SK-N-SH (cell line): ENCODE data around the gene TEK. TPM values are rescaled to one million over a fixed set of nuclear protein-coding genes. Genes with fewer than 3 reads are reported as not detected.

Experiments
- CTCF ChIA-PET: fragments of 300-600, 350-600 bp; formaldehyde crosslinking; extraction: SDS; loops from one replicate; lab custom pipeline; 2021; lab: Yijun Ruan, JAX
- POLR2A ChIA-PET: fragments of 350-600 bp; sonication (Branson Sonifier 250); formaldehyde crosslinking; extraction: SDS; loops from one replicate; lab custom pipeline; 2020; ENCODE audit warnings: antibody characterized with exemption, inconsistent platforms; lab: Yijun Ruan, JAX
- DNase-seq: peaks from one replicate; pipeline ENCODE4 v3.0.0; 2012
- H2AFZ ChIP-seq: fragments of 200-600 bp; sonication (generic); 2 replicates; pipeline ENCODE4 v1.8.1; 2016; ENCODE audit warnings: antibody characterized with exemption, mild to moderate bottlenecking, low read depth
- H3F3A ChIP-seq: fragments of 200-600 bp; sonication (generic); replicated peaks from 2 replicates; pipeline ENCODE3; 2016; ENCODE audit warnings: antibody characterized with exemption, mild to moderate bottlenecking; ENCODE audit not compliant: insufficient read depth
- H3K27ac ChIP-seq, 2 experiments: fragments of 200-500 bp in 1 of 2; fragments of 200-600 bp in 1 of 2; sonication (Bioruptor generic) in 1 of 2; sonication (generic), shearing (Covaris generic) in 1 of 2; 2 replicates each; pipeline versions ENCODE4 v1.5.1 to v1.6.1; 2014 to 2016; ENCODE audit warnings: low read depth in 2 of 2, inconsistent platforms in 1 of 2, low read length in 1 of 2, mild to moderate bottlenecking in 1 of 2, mixed read lengths in 1 of 2
- H3K27me3 ChIP-seq: fragments of 200-600 bp; sonication (generic), shearing (Covaris generic); 2 replicates; pipeline ENCODE4 v1.6.1; 2016; ENCODE audit warnings: mixed run types; ENCODE audit not compliant: insufficient read depth
- H3K36me3 ChIP-seq, 2 experiments: fragments of 200-500 bp in 1 of 2; fragments of 200-600 bp in 1 of 2; sonication (Bioruptor generic) in 1 of 2; sonication (generic) in 1 of 2; replicated peaks in 1 of 2; 2 replicates each; pipeline versions ENCODE3 to v1.5.1; 2014 to 2016; ENCODE audit warnings: low read length in 1 of 2, mild to moderate bottlenecking in 1 of 2; ENCODE audit not compliant: insufficient read depth in 2 of 2, control insufficient read depth in 1 of 2
- H3K4me1 ChIP-seq, 2 experiments: fragments of 200-500 bp in 1 of 2; fragments of 200-600 bp in 1 of 2; sonication (Bioruptor generic) in 1 of 2; sonication (generic), shearing (Covaris generic) in 1 of 2; 2 replicates each; pipeline versions ENCODE4 v1.5.1 to v1.6.1; 2014 to 2016; ENCODE audit warnings: low read depth in 1 of 2, low read length in 1 of 2, mixed run types in 1 of 2; ENCODE audit not compliant: insufficient read depth in 2 of 2, control insufficient read depth in 1 of 2
- H3K4me2 ChIP-seq: fragments of 200-600 bp; sonication (generic), shearing (Covaris generic); 2 replicates; pipeline ENCODE4 v1.6.1; 2017; ENCODE audit warnings: mixed run types
- H3K4me3 ChIP-seq, 2 experiments: fragments of 200-500 bp in 1 of 2; fragments of 200-600 bp in 1 of 2; sonication (Bioruptor generic) in 1 of 2; sonication (generic), shearing (Covaris generic) in 1 of 2; 2 replicates each; pipeline versions ENCODE4 v1.5.1 to v1.8.1; 2014 to 2016; ENCODE audit warnings: low read depth in 2 of 2, inconsistent platforms in 1 of 2, low read length in 1 of 2, mild to moderate bottlenecking in 1 of 2, mixed read lengths in 1 of 2, moderate library complexity in 1 of 2
- H3K79me2 ChIP-seq: fragments of 200-600 bp; sonication (generic); 2 replicates; pipeline ENCODE4 v1.8.1; 2017; ENCODE audit warnings: mild to moderate bottlenecking; ENCODE audit not compliant: insufficient read depth
- H3K9ac ChIP-seq: fragments of 200-600 bp; sonication (generic); 2 replicates; pipeline ENCODE4 v1.6.1; 2017; ENCODE audit warnings: mixed run types
- H3K9me2 ChIP-seq: fragments of 200-600 bp; sonication (generic); 2 replicates; pipeline ENCODE4 v1.6.1; 2017; ENCODE audit warnings: mixed run types
- H3K9me3 ChIP-seq: fragments of 200-600 bp; sonication (generic); 2 replicates; pipeline ENCODE4 v1.6.1; 2017; ENCODE audit warnings: mixed run types, mild to moderate bottlenecking, moderate library complexity
- H4K20me1 ChIP-seq: fragments of 200-600 bp; sonication (generic); 2 replicates; pipeline ENCODE4 v1.6.1; 2017; ENCODE audit warnings: mild to moderate bottlenecking, mixed run types; ENCODE audit not compliant: insufficient read depth
- ELF1 ChIP-seq: IDR thresholded peaks from 2 replicates; pipeline ENCODE4 v1.4.0; 2012
- FOXJ3 ChIP-seq: sonication (generic); formaldehyde crosslinking; IDR thresholded peaks from 2 replicates; pipeline ENCODE4 v1.5.1; 2020; ENCODE audit warnings: mild to moderate bottlenecking, missing genetic modification reagents
- JUND ChIP-seq: IDR thresholded peaks from 2 replicates; pipeline ENCODE4 v1.4.0; 2012
- MXI1 ChIP-seq: IDR thresholded peaks from 2 replicates; pipeline ENCODE4 v1.6.1; 2012; ENCODE audit warnings: mild to moderate bottlenecking, low read depth, low read length, improper control_type of control experiment
- NFIC ChIP-seq: IDR thresholded peaks from 2 replicates; pipeline ENCODE4 v1.4.0; 2012; ENCODE audit warnings: borderline replicate concordance
- NRF1 ChIP-seq: IDR thresholded peaks from 2 replicates; pipeline ENCODE4 v1.6.1; 2012; ENCODE audit warnings: low read depth, mild to moderate bottlenecking, low read length
- POLR2AphosphoS5 ChIP-seq: IDR thresholded peaks from 2 replicates; pipeline ENCODE4 v1.6.1; 2012; ENCODE audit warnings: low read depth, low read length
- TAF1 ChIP-seq: IDR thresholded peaks from 2 replicates; pipeline ENCODE4 v1.6.1; 2012; ENCODE audit warnings: low read depth, mild to moderate bottlenecking, low read length, moderate library complexity, borderline replicate concordance
- TCF12 ChIP-seq: IDR thresholded peaks from 2 replicates; pipeline ENCODE4 v1.4.0; 2012
- TEAD4 ChIP-seq: IDR thresholded peaks from 2 replicates; pipeline ENCODE4 v1.4.0; 2012; ENCODE audit warnings: mild to moderate bottlenecking, borderline replicate concordance; ENCODE audit not compliant: insufficient read depth
- YY1 ChIP-seq: IDR thresholded peaks from 2 replicates; pipeline ENCODE4 v1.4.0; 2012; ENCODE audit warnings: low read depth, mild to moderate bottlenecking
- WGBS: methylation state at CpG from one replicate; pipeline ENCODE4 v1.1.6; 2017; ENCODE audit warnings: low lambda C conversion rate; 5-methylcytosine and 5-hydroxymethylcytosine counted together
- polyA plus RNA-seq, 3 experiments: library from polyadenylated mRNA; depleted of rRNA; stranded (reverse); fragments of >200 nt; gene quantifications; 2 replicates each; pipeline ENCODE4 v1.2.3, GENCODE V29; 2012
- TF ChIP-seq, protein P1 (sequence below): IDR thresholded peaks from 2 replicates; pipeline ENCODE4 v1.4.0; 2012; ENCODE audit warnings: low read depth, borderline replicate concordance
- TF ChIP-seq, protein P2 (sequence below): fragments of 200-600 bp; sonication (generic); IDR thresholded peaks from 2 replicates; pipeline ENCODE4 v1.6.1; 2017; ENCODE audit warnings: antibody characterized with exemption, mild to moderate bottlenecking, moderate library complexity
- TF ChIP-seq, protein P3 (sequence below): IDR thresholded peaks from 2 replicates; pipeline ENCODE4 v1.4.0; 2012; ENCODE audit warnings: low read depth

The TEK gene
- polyA plus RNA-seq, 1 of the 3 experiments (the other 2 are of a cell fraction) = 0.03 TPM

DNA sequence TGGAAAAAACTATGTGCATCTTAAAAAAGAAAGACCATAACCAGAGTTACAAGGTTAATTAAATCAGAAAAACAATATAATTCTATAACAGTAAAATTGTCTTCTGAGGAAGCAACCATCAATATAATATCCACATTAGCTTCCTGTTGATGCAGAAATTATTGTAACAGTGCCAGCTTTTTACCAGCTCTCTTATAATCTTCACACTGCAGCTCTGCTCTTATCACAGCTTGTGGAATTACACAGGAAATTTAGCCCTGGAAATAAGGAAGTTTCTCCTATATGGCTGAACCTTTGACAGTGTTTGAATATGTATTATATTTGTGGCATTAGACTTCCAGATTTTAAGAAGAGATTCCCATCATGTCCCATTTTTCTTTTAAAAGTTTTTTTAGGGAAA, 49.1 kb upstream of the TEK start:
- ChIA-PET POLR2A (no interaction called here), CTCF (interaction anchor here (0.6 kb wide), 1 partner anchor 755 kb away, joined by 3 read pairs; no protein-coding TSS in a partner anchor)
- Histone ChIP-seq H4K20me1 (no peaks in the 10 kb centered on the region), H3K36me3 (peaks cover 17% of the 10 kb centered on the region in 2 experiments), H2AFZ (no peak overlapping the region), H3K4me3 (no peak overlapping the region), H3K4me1 (peaks cover 0 to 7% of the 10 kb centered on the region in 2 experiments; a peak in 2 of 4 replicates), H3K9ac (no peak overlapping the region), H3K9me2 (no peaks in the 10 kb centered on the region), H3F3A (peaks cover 6% of the 10 kb centered on the region), H3K9me3 (no peaks in the 10 kb centered on the region), H3K27me3 (no peaks in the 10 kb centered on the region), H3K27ac (no peak overlapping the region; a peak in 1 of 4 replicates), H3K79me2 (no peaks in the 10 kb centered on the region), H3K4me2 (no peak overlapping the region)
- no peak for DNase-seq
- TF ChIP-seq MXI1 (no peak), TEAD4 (no peak), TCF12 (no peak), NFIC (no peak), YY1 (no peak), JUND (no peak), FOXJ3 (CRISPR knock-in tag) (no peak)
- TF ChIP-seq, protein P1, sequence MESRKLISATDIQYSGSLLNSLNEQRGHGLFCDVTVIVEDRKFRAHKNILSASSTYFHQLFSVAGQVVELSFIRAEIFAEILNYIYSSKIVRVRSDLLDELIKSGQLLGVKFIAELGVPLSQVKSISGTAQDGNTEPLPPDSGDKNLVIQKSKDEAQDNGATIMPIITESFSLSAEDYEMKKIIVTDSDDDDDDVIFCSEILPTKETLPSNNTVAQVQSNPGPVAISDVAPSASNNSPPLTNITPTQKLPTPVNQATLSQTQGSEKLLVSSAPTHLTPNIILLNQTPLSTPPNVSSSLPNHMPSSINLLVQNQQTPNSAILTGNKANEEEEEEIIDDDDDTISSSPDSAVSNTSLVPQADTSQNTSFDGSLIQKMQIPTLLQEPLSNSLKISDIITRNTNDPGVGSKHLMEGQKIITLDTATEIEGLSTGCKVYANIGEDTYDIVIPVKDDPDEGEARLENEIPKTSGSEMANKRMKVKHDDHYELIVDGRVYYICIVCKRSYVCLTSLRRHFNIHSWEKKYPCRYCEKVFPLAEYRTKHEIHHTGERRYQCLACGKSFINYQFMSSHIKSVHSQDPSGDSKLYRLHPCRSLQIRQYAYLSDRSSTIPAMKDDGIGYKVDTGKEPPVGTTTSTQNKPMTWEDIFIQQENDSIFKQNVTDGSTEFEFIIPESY = no peak

DNA sequence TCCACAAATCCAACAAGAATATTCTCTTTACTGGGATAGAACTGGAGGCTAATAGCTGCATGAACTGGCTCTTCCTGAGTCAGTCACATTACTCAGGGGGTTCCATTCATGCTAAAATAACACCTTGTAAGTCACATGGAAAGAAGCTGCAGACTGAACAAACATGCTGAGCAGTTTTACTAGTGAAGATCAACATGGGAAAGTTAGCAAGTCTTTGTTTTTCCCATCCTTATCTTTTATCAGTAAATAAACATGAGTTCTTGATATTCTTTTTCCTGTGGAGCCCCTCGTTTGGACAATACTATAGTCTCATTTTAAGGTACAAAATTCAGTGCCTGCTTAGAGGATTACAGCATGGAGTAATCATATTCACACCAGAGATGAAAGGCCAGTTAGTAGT, 43.7 kb upstream of the TEK start:
- ChIA-PET POLR2A (no interaction called here), CTCF (no interaction called here)
- H3K4me2 ChIP-seq = no peak overlapping the region
- no peaks in the 10 kb centered on the region for H3K27me3 ChIP-seq
- whole genome bisulfite sequencing = 85% methylated on average over 1 of the region's 1 CpG
- no peaks in the 10 kb centered on the region for H3K4me1 ChIP-seq
- TF ChIP-seq ELF1 (no peak), TAF1 (no peak), YY1 (no peak), POLR2AphosphoS5 (no peak), NRF1 (no peak), JUND (no peak), TEAD4 (no peak)
- TF ChIP-seq, protein P2, sequence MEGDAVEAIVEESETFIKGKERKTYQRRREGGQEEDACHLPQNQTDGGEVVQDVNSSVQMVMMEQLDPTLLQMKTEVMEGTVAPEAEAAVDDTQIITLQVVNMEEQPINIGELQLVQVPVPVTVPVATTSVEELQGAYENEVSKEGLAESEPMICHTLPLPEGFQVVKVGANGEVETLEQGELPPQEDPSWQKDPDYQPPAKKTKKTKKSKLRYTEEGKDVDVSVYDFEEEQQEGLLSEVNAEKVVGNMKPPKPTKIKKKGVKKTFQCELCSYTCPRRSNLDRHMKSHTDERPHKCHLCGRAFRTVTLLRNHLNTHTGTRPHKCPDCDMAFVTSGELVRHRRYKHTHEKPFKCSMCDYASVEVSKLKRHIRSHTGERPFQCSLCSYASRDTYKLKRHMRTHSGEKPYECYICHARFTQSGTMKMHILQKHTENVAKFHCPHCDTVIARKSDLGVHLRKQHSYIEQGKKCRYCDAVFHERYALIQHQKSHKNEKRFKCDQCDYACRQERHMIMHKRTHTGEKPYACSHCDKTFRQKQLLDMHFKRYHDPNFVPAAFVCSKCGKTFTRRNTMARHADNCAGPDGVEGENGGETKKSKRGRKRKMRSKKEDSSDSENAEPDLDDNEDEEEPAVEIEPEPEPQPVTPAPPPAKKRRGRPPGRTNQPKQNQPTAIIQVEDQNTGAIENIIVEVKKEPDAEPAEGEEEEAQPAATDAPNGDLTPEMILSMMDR = no peak
- TF ChIP-seq, protein P1 = no peak
- TF ChIP-seq, protein P3, sequence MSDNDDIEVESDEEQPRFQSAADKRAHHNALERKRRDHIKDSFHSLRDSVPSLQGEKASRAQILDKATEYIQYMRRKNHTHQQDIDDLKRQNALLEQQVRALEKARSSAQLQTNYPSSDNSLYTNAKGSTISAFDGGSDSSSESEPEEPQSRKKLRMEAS = no peak
- DNase-seq = no peak
- no peaks in the 10 kb centered on the region for H3K79me2 ChIP-seq
- H3K9me3 ChIP-seq = no peaks in the 10 kb centered on the region
- no peaks in the 10 kb centered on the region for H4K20me1 ChIP-seq
- H2AFZ ChIP-seq = no peak overlapping the region
- no peak overlapping the region for H3K4me3 ChIP-seq
- H3K36me3 ChIP-seq = peaks cover 0 to 6% of the 10 kb centered on the region in 2 experiments
- no peak overlapping the region for H3K9ac ChIP-seq
- H3K9me2 ChIP-seq = no peaks in the 10 kb centered on the region
- no peaks in the 10 kb centered on the region for H3F3A ChIP-seq
- H3K27ac ChIP-seq = no peak overlapping the region
